ENCODE data around the gene PDP2.

PDP2 gene

DNA sequence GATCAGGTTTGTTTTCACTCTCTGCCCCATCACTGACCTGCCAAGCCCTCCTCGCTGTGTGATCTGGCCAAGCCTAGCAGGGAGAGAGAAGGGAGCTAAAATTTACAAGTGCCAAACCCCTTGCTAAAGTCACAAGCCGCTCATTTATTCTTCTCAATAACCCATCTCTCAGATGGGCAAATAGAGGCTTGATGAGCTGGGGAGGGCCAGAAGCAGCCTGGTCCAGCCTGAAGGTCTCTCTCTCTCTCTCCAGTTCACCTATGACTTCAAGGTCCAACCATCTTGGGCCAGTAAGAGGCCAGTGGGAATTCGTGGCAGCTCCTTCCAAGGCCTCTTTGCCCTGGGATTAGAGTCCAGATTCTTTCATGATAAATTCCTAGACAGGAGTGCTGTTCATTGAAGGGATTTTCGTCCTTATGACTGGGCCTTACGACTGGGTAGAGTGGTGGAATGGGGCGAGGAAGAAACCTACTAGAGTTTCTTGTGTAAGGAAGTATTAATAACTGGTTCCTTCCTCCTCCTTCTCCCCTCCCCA, 32.7 kb upstream of the PDP2 start:
- FAIRE-seq: no peak
- TF ChIP-seq POLR2A (IDR thresholded peaks at IDR 0.05; ENCODE audit: low read depth, low read length): no peak
- no peak for DNase-seq (ENCODE audit: insufficient read length, low spot score)

- TF ChIP-seq POLR2A (IDR thresholded peaks at IDR 0.05; ENCODE audit: low read depth, low read length): no peak
- FAIRE-seq (no peak), DNase-seq (ENCODE audit: insufficient read length, low spot score) (no peak)
These were observed 32.1 kb upstream of the PDP2 start for GRCh38 chr16:66848172-66848571.

GRCh38 chr16:66849021-66849420, 31.3 kb upstream of the PDP2 start:
- no peak for FAIRE-seq
- no peak for TF ChIP-seq POLR2A (IDR thresholded peaks at IDR 0.05; ENCODE audit: low read depth, low read length)
- no peak for DNase-seq (ENCODE audit: insufficient read length, low spot score)

- TF ChIP-seq POLR2A (IDR thresholded peaks at IDR 0.05; ENCODE audit: low read depth, low read length): no peak
- FAIRE-seq: no peak
- DNase-seq (ENCODE audit: insufficient read length, low spot score): no peak
These were observed 30.8 kb upstream of the PDP2 start for GRCh38 chr16:66849549-66849948.

DNA sequence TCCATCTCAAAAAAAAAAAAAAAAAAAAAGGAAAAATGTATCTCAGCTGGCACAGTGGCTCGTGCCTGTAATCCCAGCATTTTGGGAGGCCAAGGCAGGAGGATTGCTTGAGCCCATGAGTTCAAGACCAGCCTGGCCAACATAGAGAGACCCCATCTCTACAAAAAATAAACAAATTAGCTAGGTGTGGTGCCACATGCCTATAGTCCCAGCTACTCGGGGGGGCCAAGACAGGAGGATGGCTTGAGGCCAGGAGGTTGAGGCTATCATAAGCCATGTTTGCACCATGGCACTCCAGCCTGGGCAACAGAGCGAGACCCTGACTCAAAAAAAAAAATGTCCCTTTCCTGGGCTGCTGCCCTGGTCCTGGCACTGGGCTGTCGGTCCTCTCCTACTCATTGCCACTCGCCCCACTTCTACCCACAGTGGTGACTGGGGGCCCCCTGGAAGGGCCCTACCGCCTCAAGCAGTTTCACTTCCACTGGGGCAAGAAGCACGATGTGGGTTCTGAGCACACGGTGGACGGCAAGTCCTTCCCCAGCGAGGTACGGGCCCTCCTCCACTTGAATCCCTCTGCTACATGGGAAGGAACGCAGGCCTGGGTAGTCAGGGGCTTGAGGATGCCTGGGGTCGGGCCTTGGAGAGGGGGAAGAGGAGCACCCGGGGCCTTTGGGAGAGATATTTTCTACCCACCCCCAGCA, 30.1 kb upstream of the PDP2 start:
- FAIRE-seq (no peak), DNase-seq (ENCODE audit: insufficient read length, low spot score) (no peak)
- no peak for TF ChIP-seq POLR2A (IDR thresholded peaks at IDR 0.05; ENCODE audit: low read depth, low read length)

GRCh38 chr16:66851166-66851964, 28.9 kb upstream of the PDP2 start:
- DNase-seq (ENCODE audit: insufficient read length, low spot score): no peak
- no peak for TF ChIP-seq POLR2A (IDR thresholded peaks at IDR 0.05; ENCODE audit: low read depth, low read length)
- no peak for FAIRE-seq

DNA sequence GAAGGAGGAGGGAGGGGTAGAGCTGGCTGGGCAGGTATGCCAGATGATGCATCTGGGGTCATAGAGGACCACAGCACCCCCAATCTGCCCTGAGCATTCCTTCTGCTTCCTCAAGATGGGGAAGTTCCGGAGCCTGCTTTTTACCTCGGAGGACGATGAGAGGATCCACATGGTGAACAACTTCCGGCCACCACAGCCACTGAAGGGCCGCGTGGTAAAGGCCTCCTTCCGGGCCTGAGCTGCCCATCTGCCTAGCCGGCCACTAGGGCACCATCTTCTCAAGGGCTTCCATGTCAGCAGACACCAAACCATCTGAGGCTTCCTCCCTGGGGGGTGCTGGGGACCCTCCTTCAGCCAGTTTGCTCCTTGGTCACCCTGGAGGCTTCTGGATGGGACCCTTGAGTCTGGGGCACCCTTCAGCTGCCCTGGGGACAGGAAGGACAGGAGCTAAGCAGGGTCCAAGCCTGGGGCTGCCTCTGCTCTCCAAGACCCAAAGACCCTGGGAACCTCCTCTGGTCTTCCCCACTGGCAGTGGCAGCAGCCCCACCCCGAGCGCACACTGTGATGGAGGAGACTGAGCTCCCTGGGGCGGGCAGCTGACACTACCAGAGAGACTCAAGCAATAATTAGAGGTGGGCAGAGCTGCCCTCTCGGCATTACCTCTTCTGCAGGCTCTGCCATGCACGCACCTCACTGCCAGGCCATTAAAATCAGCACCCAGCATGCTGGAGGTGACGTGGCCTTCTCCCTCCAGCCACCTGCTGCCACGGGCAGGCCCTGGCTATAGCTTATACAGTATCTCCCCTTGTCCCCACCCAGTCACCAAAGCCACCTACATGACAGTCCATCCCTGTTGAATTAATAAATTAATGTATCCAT, 26.8 kb upstream of the PDP2 start:
- TF ChIP-seq POLR2A (IDR thresholded peaks at IDR 0.05; ENCODE audit: low read depth, low read length): no peak
- DNase-seq (ENCODE audit: insufficient read length, low spot score): no peak
- FAIRE-seq: no peak

DNA sequence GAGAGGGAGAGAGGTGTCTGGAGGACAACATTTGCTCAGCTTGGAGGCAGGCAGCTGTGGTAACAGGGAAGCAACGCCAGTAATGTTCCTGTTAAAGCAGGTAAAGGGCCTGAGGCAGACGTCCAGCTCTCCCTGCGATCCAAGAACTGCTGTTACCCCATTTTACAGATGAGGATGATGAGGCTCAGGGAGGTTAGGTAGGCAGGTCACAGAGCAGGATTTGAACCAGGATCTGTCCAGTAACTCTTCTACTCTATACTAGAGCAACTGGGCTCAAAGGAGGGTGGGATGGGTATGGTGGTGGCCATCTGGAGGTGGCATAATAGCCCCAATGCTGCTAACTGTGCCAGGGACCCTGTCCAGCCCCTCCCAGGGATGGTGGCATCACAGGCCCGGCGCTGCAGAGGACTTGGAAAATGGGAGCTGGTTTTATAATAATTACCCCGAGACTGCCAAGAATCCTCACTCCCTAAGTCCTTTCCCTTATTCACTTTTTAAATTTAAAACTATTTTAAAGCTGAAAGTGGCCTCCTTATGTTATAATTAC, 24.1 kb upstream of the PDP2 start:
- TF ChIP-seq POLR2A (IDR thresholded peaks at IDR 0.05; ENCODE audit: low read depth, low read length): no peak

GRCh38 chr16:66856801-66857200, 23.5 kb upstream of the PDP2 start:
- TF ChIP-seq POLR2A (IDR thresholded peaks at IDR 0.05; ENCODE audit: low read depth, low read length): no peak
- FAIRE-seq: no peak
- DNase-seq (ENCODE audit: insufficient read length, low spot score): no peak

More for the DNA sequence above, 24.1 kb upstream of the PDP2 start:
- FAIRE-seq (no peak), DNase-seq (ENCODE audit: insufficient read length, low spot score) (no peak)

DNA sequence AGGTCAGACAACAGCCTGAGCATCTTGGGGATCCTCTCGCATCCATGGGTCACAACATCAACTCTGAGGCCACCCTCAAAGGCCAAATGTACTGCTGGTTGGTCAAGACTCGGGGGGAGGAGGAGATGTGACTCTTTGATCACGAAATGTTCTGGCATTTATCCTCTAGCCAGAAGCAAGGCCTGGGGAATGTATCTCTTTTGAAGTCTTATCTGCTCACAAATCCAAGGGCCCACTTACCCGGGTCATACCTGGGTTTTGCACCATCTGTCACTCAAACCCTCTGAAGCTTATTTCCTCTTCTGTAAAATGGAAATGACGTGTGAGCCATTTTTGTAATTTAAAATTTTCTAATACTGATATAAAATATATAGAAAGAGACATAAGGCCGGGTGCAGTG, 22.9 kb upstream of the PDP2 start:
- no peak for DNase-seq (ENCODE audit: insufficient read length, low spot score)
- FAIRE-seq: no peak
- TF ChIP-seq POLR2A (IDR thresholded peaks at IDR 0.05; ENCODE audit: low read depth, low read length): no peak

DNA sequence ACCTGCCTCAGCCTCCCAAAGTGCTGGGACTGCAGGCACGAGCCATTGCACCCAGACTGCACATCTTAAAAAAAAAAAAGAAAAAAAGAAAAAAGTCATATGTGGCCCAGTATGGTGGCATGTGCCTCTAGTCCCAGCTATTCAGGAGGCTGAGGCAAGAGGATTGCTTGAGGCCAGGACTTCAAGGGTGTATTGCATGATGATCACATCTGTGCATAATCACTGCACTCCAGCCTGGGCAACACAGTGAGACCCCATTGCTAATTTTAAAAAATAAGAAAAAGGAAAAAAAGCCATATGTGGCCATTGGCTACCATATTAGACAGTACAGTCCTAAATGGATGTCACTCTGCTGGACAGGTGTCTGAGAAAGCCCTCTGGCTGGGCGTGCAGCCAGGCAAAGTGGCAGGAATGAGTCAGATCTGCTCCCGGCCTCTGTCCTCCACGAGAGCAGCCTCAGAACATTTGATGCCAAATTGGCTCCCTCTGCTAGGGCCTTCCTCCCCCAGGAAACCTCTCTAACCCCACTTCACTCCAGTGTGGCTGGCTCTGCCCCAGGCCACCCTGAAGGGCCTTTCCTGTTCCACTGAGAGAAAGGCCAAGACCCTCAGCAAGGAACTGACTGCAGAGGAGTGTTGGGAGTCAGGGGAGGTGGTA, 21.4 kb upstream of the PDP2 start:
- FAIRE-seq (peak; percentile 74), DNase-seq (ENCODE audit: insufficient read length, low spot score) (peak; percentile 55)
- TF ChIP-seq POLR2A (IDR thresholded peaks at IDR 0.05; ENCODE audit: low read depth, low read length): no peak

DNA sequence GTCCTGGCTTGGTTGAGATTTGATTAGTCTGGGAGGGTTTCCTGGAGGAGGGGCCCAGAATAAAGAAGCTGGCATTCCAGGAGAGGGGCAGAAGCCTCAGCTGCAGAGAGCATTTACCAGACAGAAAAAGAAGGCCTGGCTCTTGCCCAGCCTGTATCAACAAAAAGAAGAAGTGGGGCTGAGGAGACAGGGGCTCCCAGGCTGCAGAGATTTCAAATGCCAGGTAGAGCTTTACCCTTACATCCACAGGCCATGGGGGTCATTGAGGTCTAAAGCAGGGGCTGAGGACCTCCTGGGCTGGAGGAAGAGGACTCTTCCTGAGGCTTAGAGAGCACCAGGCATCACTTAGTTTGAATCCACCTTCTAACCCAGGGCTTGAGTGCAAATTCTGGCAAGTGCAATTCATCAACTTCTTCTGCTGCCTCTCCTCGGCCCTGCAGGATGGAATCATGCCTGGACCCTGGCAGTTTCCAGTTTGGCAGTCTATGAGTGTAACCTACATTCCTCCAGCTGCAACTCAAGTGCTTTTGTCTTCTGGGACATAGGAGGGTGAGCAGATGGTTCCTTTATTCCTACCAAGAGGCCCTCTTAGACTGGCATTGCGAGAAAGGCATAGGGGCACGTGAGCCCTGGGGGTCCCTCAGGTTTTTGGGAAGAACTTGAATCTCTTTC, 20.8 kb upstream of the PDP2 start:
- DNase-seq (ENCODE audit: insufficient read length, low spot score): no peak
- TF ChIP-seq POLR2A (IDR thresholded peaks at IDR 0.05; ENCODE audit: low read depth, low read length): no peak
- FAIRE-seq: no peak

All from H54 (cell line).